GM18499 (cell line): ENCODE measurements around the gene MSX2.

Experiments
- ATAC-seq: cut with Tn5 transposase; IDR thresholded peaks from one replicate; pipeline ENCODE4 v1.9.1; 2021; ENCODE audit warnings: moderate number of reproducible peaks; ENCODE audit not compliant: insufficient read depth, unreplicated experiment

MSX2 gene

DNA sequence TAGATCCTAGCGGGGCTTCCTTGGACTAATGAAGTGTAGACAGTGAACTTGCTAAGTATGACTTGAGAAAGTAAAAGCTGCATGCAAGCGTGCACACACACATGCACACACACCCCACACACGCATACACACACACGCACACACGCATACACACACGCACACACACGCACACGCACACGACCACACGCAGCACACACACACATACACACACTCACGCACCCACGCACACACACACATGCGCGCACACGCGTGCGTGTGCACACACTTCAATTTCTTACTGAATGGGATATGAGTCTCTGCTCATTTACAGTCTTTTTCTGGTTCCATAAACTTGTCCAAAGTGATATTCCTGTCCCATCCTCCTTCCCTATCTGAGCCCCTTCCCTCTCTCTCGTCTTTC lies 41.2 kb downstream of the MSX2 start:
- no peak for ATAC-seq

- no peak for ATAC-seq
Measured at GRCh38 chr5:174767670-174768069, 43.3 kb downstream of the MSX2 start.

GRCh38 chr5:174769005-174769404 lies 44.6 kb downstream of the MSX2 start:
- ATAC-seq = no peak

GRCh38 chr5:174773371-174773770 lies 49.0 kb downstream of the MSX2 start:
- ATAC-seq = no peak

DNA sequence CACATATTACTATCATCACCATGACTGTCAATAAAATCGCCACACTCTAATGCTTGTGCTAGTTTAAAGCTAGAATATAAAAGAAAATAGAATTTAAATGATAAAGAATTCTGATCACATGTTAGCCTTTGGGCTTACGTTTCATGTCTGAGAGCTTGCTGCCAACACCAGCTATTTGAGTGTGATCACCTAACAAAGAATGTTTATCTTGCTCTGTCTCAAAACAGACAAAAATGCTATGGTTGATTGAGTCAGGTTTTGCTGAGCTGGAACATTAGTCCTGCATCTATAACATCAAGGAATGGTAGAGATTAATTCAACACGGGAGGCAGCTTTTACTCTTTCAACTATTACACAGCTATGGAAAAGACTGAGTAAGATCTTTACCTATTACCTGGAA lies 50.7 kb downstream of the MSX2 start:
- no peak for ATAC-seq

- no peak for ATAC-seq
Measured at GRCh38 chr5:174777111-174777510, 52.7 kb downstream of the MSX2 start.

DNA sequence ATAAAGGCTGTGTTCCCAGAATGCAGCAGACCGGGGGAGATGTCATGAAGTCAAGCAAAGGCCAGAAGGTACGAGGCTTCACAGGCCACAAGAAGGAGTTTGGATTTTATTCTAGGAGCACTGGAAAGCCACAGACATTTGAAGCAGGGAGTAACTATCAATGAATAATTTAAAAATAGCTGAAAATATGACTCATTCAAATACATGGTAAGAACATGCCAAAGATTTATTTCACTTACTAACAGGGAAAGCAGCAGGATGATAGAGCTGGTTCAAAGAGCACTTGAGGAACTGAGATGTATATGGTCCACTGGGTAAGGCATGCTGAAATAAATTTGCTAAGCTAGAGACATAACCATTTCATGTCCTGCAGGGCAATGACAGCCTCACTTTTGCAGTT lies 53.2 kb downstream of the MSX2 start:
- ATAC-seq = no peak
